NCI-H774 (cell line): ENCODE results near the gene GUCY1A2.

Experiments used
- DNase-seq: peaks from one replicate; lab custom pipeline; 2025; lab: John Stamatoyannopoulos, UW

GUCY1A2 gene

GRCh38 chr11:106644824-106645223 is 373.5 kb downstream of the GUCY1A2 start:
- no peak for DNase-seq

GRCh38 chr11:106642331-106642730 is 375.9 kb downstream of the GUCY1A2 start:
- DNase-seq = no peak

GRCh38 chr11:106632283-106632682 is 386.0 kb downstream of the GUCY1A2 start:
- DNase-seq = no peak

- no peak for DNase-seq
Measured at GRCh38 chr11:106627694-106628093, 390.6 kb downstream of the GUCY1A2 start.

GRCh38 chr11:106625566-106625965 is 392.7 kb downstream of the GUCY1A2 start:
- no peak for DNase-seq

- DNase-seq = no peak
Measured at GRCh38 chr11:106624377-106624776, 393.9 kb downstream of the GUCY1A2 start.
